ENCODE measurements around the gene SPATA32.

SPATA32 gene

GRCh38 chr17:45227101-45227925, 34.6 kb downstream of the SPATA32 start (continued):
- TF ChIP-seq ARNTL (CRISPR knock-in tag; IDR thresholded peaks at IDR 0.05; ENCODE audit: borderline replicate concordance, low read depth) (no peak), ISL1 (CRISPR knock-in tag; IDR thresholded peaks at IDR 0.05) (no peak), ZC3H10 (CRISPR knock-in tag; IDR thresholded peaks at IDR 0.05) (no peak), ZNF8 (CRISPR knock-in tag; IDR thresholded peaks at IDR 0.05) (no peak), ZNF565 (CRISPR knock-in tag; conservative IDR thresholded peaks at IDR 0.05; ENCODE audit: low read depth) (no peak)

GRCh38 chr17:45226576-45226975, 35.3 kb downstream of the SPATA32 start:
- ATAC-seq: no peak
- TF ChIP-seq CREB5 (CRISPR knock-in tag; IDR thresholded peaks at IDR 0.05; ENCODE audit: low read depth): no peak

- no peak for ATAC-seq
- TF ChIP-seq TOX (CRISPR knock-in tag; IDR thresholded peaks at IDR 0.05; ENCODE audit: borderline replicate concordance) (no peak), GLIS3 (CRISPR knock-in tag; IDR thresholded peaks at IDR 0.05) (no peak), SNAI2 (CRISPR knock-in tag; IDR thresholded peaks at IDR 0.05) (no peak)
Measured at GRCh38 chr17:45225964-45226530, 35.8 kb downstream of the SPATA32 start.

GRCh38 chr17:45225051-45225700, 36.7 kb downstream of the SPATA32 start:
- TF ChIP-seq ZNF565 (CRISPR knock-in tag; conservative IDR thresholded peaks at IDR 0.05; ENCODE audit: low read depth) (no peak), ZFP3 (CRISPR knock-in tag; IDR thresholded peaks at IDR 0.05) (no peak), RARB (CRISPR knock-in tag; IDR thresholded peaks at IDR 0.05) (no peak), CSRNP3 (CRISPR knock-in tag; IDR thresholded peaks at IDR 0.05) (no peak), BACH2 (CRISPR knock-in tag; IDR thresholded peaks at IDR 0.05; ENCODE audit: borderline replicate concordance) (no peak), GLIS3 (CRISPR knock-in tag; IDR thresholded peaks at IDR 0.05) (no peak), TSHZ2 (CRISPR knock-in tag; IDR thresholded peaks at IDR 0.05) (no peak), ZNF8 (CRISPR knock-in tag; IDR thresholded peaks at IDR 0.05) (no peak), SNAI2 (CRISPR knock-in tag; IDR thresholded peaks at IDR 0.05) (no peak), TOX (CRISPR knock-in tag; IDR thresholded peaks at IDR 0.05; ENCODE audit: borderline replicate concordance) (no peak)
- ATAC-seq: no peak; the same call in 2 of the 3 replicates

GRCh38 chr17:45224671-45225050, 37.2 kb downstream of the SPATA32 start:
- TF ChIP-seq POU6F1 (CRISPR knock-in tag; IDR thresholded peaks at IDR 0.05; ENCODE audit: borderline replicate concordance, low read depth) (no peak), ZNF565 (CRISPR knock-in tag; conservative IDR thresholded peaks at IDR 0.05; ENCODE audit: low read depth) (no peak), TSHZ2 (CRISPR knock-in tag; IDR thresholded peaks at IDR 0.05) (no peak), ZFP3 (CRISPR knock-in tag; IDR thresholded peaks at IDR 0.05) (no peak), PPARA (CRISPR knock-in tag; IDR thresholded peaks at IDR 0.05; ENCODE audit: borderline replicate concordance) (no peak), SNAI2 (CRISPR knock-in tag; IDR thresholded peaks at IDR 0.05) (no peak), CSRNP3 (CRISPR knock-in tag; IDR thresholded peaks at IDR 0.05) (no peak), ZNF8 (CRISPR knock-in tag; IDR thresholded peaks at IDR 0.05) (no peak), ESRRG (CRISPR knock-in tag; IDR thresholded peaks at IDR 0.05) (no peak)
- no peak for ATAC-seq

All from SK-N-SH treated with all-trans-retinoic acid at 6 μM for 48 hours (cell line).